Measurements from ENCODE around the gene CRB3.
A peak's percentile ranks its signal among the peaks of the same experiment; 100 is the strongest.
"Not testable (repeated sequence)": the region's sequence is repeated elsewhere in the genome, so short reads cannot be mapped to it uniquely, and the experiment has no call there.

The CRB3 gene

DNA sequence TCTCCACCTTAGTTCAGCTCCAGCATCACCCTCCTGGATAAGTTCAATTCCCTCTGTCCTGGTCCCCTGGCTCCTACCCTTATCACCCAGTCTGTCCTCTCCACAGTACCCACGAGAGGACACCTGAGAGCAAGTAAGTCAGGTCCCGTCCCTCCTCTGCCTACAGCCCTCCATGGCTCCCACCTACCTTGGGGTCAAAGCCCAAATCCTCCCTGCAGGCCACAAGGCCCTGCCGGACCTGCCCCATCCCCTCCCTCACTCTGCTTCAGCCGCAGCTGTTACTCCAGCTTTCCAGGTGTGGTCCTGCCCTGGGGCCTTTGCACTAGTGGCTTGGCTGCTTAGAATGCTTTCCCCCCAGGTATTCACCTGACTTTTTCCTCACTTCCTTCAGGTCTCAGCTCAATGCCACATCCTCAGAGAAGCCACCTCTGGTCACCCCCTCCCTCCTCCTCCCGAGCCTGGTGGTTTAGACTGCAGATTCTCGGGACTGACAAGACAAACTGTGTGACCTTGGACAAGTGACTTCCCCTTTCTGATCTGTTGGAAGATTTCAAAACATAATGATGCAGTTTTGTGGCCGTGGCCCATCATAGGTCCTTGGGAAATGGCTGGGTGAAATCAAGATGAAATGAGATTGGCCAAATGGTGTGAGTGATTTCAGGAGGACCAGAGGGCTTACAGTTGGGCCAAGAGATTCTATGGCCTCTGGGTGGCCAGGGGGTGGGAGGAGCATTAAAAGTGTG is 34.4 kb downstream of the CRB3 start:
- Histone ChIP-seq H3K27me3 (ENCODE audit: control insufficient read depth, insufficient read depth, low read length) (peaks cover 15% of the 10 kb centered on the region), H3K36me3 (ENCODE audit: control insufficient read depth, insufficient read depth, low read length) (no peaks in the 10 kb centered on the region), H3K9ac (ENCODE audit: low read depth, low read length) (no peak overlapping the region), H3K27ac (ENCODE audit: low read depth, low read length) (no peak overlapping the region), H3K9me3 (ENCODE audit: control insufficient read depth, insufficient read depth, low read length) (no peaks in the 10 kb centered on the region), H3K4me3 (ENCODE audit: low read depth, low read length) (no peak overlapping the region), H3K4me1 (ENCODE audit: control insufficient read depth, insufficient read depth, low read length) (no peaks in the 10 kb centered on the region)

DNA sequence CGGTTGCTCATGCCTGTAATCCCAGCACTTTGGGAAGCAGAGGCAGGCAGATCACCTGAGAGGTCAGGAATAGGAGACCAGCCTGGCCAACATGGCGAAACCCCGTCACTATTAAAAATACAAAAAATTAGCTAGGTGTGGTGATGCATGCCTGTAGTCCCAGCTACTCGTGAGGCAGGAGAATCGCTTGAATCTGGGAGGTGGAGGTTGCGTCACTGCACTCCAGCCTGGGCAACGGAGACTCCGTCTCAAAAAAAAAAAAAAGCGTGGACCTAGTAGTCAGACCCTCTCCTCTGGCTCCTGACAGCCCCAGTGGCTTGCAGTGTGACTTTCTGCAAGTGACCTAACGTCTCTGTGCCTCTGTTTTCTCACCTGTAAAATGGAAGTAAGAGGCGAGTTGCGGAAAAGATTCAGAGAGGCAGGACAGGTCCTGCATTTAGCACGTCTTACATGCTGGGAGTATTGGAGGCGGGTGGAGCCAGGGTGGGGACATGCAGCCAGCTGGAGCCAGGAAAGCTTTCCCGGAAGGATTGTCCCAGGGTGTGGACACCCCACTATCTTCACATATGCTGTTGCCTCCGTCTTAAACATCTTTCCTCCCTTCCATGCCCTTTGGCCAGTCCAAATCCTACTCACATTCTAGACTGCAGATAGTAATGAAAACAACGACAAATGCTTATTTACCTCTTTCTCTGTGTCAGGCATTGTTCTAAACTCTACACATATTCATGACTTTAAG is 35.1 kb downstream of the CRB3 start:
- H3K27me3 ChIP-seq (ENCODE audit: control insufficient read depth, insufficient read depth, low read length), result peaks cover 15% of the 10 kb centered on the region
- H3K9me3 ChIP-seq (ENCODE audit: control insufficient read depth, insufficient read depth, low read length), result no peaks in the 10 kb centered on the region
- no peak overlapping the region for H3K27ac ChIP-seq (ENCODE audit: low read depth, low read length)
- H3K36me3 ChIP-seq (ENCODE audit: control insufficient read depth, insufficient read depth, low read length), result no peaks in the 10 kb centered on the region
- H3K4me1 ChIP-seq (ENCODE audit: control insufficient read depth, insufficient read depth, low read length), result no peaks in the 10 kb centered on the region
- no peak overlapping the region for H3K4me3 ChIP-seq (ENCODE audit: low read depth, low read length)
- no peak overlapping the region for H3K9ac ChIP-seq (ENCODE audit: low read depth, low read length)

DNA sequence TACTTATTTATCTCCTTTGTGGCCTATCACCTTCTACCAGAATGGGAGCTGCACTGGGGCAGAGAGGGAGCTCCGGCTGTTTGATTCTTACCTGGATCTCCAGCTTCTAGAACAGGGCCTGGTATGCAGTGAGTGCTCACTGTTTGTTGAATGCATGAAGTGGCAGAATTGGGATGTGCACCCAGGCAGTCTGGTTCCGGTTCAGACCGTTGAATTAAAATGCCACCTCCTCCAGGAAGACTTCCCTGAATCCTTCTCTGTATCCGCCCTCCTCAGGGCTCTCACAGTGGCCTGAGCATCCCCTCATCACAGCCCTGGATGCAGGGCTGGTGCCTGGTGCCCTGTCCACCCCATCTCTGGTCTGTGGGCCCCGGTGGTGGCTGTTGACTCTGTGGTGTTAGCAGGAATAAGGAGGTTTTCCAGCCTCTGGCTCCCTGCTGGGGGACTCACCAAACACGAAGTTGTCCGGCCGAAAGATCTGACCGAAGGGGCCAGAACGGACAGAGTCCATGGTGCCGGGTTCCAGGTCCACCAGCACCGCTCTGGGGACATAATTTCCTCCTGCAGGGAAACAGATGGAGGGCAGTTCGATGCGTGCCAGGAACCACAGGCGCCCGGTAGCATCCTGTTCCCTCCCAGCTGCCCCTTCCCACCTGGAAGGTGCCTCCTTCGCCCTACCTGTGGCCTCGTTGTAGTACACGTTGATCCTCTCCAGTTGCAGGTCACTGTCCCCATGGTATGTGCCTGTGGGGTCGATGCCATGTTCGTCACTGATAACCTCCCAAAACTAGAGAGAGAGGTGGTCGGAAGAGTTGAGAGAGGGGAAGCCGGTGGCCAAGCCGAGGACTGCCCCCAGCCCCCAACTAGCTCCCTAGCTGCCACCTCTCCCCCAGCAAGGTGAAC is 37.0 kb downstream of the CRB3 start:
- peak overlapping the region; percentile 65 for H3K4me3 ChIP-seq (ENCODE audit: low read depth, low read length)
- H3K27ac ChIP-seq (ENCODE audit: low read depth, low read length), result no peak overlapping the region
- no peaks in the 10 kb centered on the region for H3K9me3 ChIP-seq (ENCODE audit: control insufficient read depth, insufficient read depth, low read length)
- no peaks in the 10 kb centered on the region for H3K36me3 ChIP-seq (ENCODE audit: control insufficient read depth, insufficient read depth, low read length)
- no peak overlapping the region for H3K9ac ChIP-seq (ENCODE audit: low read depth, low read length)
- no peaks in the 10 kb centered on the region for H3K4me1 ChIP-seq (ENCODE audit: control insufficient read depth, insufficient read depth, low read length)
- peaks cover 15% of the 10 kb centered on the region for H3K27me3 ChIP-seq (ENCODE audit: control insufficient read depth, insufficient read depth, low read length)

DNA sequence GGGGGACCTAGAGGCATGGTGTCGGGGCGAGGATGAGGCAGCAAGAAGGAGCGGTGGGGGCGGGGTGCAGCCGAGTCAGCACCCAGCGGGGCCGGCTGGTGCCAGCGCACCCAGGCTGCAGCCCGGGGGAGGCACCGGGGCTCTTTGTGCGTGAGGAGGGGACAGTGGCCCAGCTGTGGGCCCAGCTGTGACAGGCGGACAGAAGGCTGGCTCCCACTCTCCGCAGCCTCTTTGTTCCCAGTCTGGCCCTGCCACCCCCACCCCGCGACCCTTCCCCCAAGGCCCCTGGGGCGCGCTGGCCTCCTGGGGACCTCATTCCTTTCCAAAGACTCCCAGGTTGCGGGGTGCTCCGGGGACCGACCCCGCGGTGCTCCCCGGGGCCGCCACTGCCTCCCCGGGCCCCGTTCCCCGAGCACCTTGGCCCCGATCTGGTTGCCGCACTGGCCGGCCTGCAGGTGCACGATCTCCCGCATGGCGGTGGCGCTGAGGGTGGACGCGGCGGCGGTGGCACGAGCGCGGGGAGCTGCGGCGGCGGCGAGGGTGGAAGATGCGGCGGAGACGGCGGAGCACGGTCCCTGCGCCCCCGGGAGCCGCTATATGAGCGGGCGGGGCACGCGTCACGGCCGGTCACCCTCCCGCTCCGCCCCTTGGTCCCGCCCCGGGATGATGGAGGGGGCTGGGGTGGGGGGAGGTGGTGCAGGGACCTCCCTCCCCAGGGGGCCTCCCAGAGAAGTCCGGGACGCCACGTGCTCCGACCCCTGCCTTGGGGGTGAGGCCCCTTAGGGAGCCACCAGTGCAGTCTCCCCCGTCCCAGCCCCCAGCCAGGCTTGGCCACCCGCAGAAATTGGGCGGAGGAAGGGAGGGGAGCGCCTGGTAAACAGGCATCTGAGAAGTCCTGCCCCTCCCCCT is 37.9 kb downstream of the CRB3 start, which contains the start of gene TUBB4A:
TUBB4A (minus strand) TSS at position 570 of the 909 bp plus-strand sequence; CDS start at position 473, 97 bp downstream.
- Histone ChIP-seq H3K36me3 (ENCODE audit: control insufficient read depth, insufficient read depth, low read length) (no peaks in the 10 kb centered on the region), H3K9ac (ENCODE audit: low read depth, low read length) (no peak within 1 kb of the TSS), H3K27ac (ENCODE audit: low read depth, low read length) (no peak within 1 kb of the TSS), H3K4me1 (ENCODE audit: control insufficient read depth, insufficient read depth, low read length) (no peaks in the 10 kb centered on the region), H3K4me3 (ENCODE audit: low read depth, low read length) (peak within 1 kb of the TSS; percentile 65), H3K27me3 (ENCODE audit: control insufficient read depth, insufficient read depth, low read length) (peaks cover 15% of the 10 kb centered on the region), H3K9me3 (ENCODE audit: control insufficient read depth, insufficient read depth, low read length) (no peaks in the 10 kb centered on the region)

GRCh38 chr19:6503407-6504201 is 39.5 kb downstream of the CRB3 start:
- Histone ChIP-seq H3K4me1 (ENCODE audit: control insufficient read depth, insufficient read depth, low read length) (no peaks in the 10 kb centered on the region), H3K9me3 (ENCODE audit: control insufficient read depth, insufficient read depth, low read length) (no peaks in the 10 kb centered on the region), H3K4me3 (ENCODE audit: low read depth, low read length) (no peak overlapping the region), H3K9ac (ENCODE audit: low read depth, low read length) (no peak overlapping the region), H3K27ac (ENCODE audit: low read depth, low read length) (no peak overlapping the region), H3K27me3 (ENCODE audit: control insufficient read depth, insufficient read depth, low read length) (peaks cover 15% of the 10 kb centered on the region), H3K36me3 (ENCODE audit: control insufficient read depth, insufficient read depth, low read length) (no peaks in the 10 kb centered on the region)

GRCh38 chr19:6508028-6508771 is 44.1 kb downstream of the CRB3 start:
- not testable (repeated sequence) for H3K27me3 ChIP-seq (ENCODE audit: control insufficient read depth, insufficient read depth, low read length); H3K27ac ChIP-seq (ENCODE audit: low read depth, low read length); H3K9me3 ChIP-seq (ENCODE audit: control insufficient read depth, insufficient read depth, low read length); H3K36me3 ChIP-seq (ENCODE audit: control insufficient read depth, insufficient read depth, low read length); H3K4me1 ChIP-seq (ENCODE audit: control insufficient read depth, insufficient read depth, low read length); H3K9ac ChIP-seq (ENCODE audit: low read depth, low read length); H3K4me3 ChIP-seq (ENCODE audit: low read depth, low read length)

- Histone ChIP-seq H3K9ac (ENCODE audit: low read depth, low read length) (no peak overlapping the region), H3K36me3 (ENCODE audit: control insufficient read depth, insufficient read depth, low read length) (no peaks in the 10 kb centered on the region), H3K4me1 (ENCODE audit: control insufficient read depth, insufficient read depth, low read length) (no peaks in the 10 kb centered on the region), H3K27ac (ENCODE audit: low read depth, low read length) (no peak overlapping the region), H3K9me3 (ENCODE audit: control insufficient read depth, insufficient read depth, low read length) (no peaks in the 10 kb centered on the region), H3K4me3 (ENCODE audit: low read depth, low read length) (no peak overlapping the region), H3K27me3 (ENCODE audit: control insufficient read depth, insufficient read depth, low read length) (no peaks in the 10 kb centered on the region)
Observed at GRCh38 chr19:6509118-6509971, 45.3 kb downstream of the CRB3 start.

DNA sequence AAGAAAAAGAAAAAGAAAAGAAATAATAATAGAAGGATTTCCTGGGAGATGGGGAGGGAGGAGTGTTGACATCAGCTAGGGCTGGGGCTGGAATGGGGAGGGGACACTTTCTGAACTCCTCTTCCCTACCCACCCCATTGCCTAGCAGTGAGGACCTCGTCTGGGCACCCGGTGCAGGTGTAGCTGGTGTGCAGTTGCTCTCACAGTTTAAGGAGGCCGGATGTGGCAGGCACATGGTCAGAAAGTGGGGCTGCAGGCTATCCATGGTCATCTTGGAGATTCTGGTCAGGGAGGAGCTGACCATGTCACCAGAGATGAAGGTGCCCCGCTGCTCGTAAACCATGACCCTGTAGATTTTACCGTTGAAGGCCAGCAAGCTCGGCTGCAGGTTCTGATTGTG is 46.5 kb downstream of the CRB3 start:
- no peaks in the 10 kb centered on the region for H3K4me1 ChIP-seq (ENCODE audit: control insufficient read depth, insufficient read depth, low read length)
- H3K9me3 ChIP-seq (ENCODE audit: control insufficient read depth, insufficient read depth, low read length), result no peaks in the 10 kb centered on the region
- no peak overlapping the region for H3K27ac ChIP-seq (ENCODE audit: low read depth, low read length)
- no peaks in the 10 kb centered on the region for H3K27me3 ChIP-seq (ENCODE audit: control insufficient read depth, insufficient read depth, low read length)
- no peak overlapping the region for H3K4me3 ChIP-seq (ENCODE audit: low read depth, low read length)
- no peaks in the 10 kb centered on the region for H3K36me3 ChIP-seq (ENCODE audit: control insufficient read depth, insufficient read depth, low read length)
- no peak overlapping the region for H3K9ac ChIP-seq (ENCODE audit: low read depth, low read length)

DNA sequence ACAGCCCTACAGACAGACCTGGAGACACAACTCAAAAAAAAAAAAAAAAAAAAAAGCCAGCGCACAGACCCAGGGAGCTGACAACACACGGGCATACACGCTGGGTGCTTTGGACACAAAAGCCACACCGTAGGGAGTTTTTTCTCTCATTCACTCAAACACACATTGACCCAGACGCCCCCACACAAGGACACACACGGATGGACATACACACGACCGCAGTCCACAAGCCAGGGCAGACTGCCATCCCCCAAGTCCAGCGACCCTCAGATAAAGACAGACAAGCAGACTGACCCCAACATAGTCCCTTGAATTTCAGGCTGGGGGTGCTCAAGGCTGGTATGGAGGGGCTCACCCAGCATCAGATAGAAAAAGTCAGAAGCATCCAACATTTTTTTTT is 50.0 kb downstream of the CRB3 start:
- no peak overlapping the region for H3K9ac ChIP-seq (ENCODE audit: low read depth, low read length)
- H3K27ac ChIP-seq (ENCODE audit: low read depth, low read length), result no peak overlapping the region
- H3K9me3 ChIP-seq (ENCODE audit: control insufficient read depth, insufficient read depth, low read length), result no peaks in the 10 kb centered on the region
- H3K4me1 ChIP-seq (ENCODE audit: control insufficient read depth, insufficient read depth, low read length), result no peaks in the 10 kb centered on the region
- no peaks in the 10 kb centered on the region for H3K36me3 ChIP-seq (ENCODE audit: control insufficient read depth, insufficient read depth, low read length)
- H3K4me3 ChIP-seq (ENCODE audit: low read depth, low read length), result no peak overlapping the region
- H3K27me3 ChIP-seq (ENCODE audit: control insufficient read depth, insufficient read depth, low read length), result no peaks in the 10 kb centered on the region
